ENCODE results near the gene TMOD3.

DNA sequence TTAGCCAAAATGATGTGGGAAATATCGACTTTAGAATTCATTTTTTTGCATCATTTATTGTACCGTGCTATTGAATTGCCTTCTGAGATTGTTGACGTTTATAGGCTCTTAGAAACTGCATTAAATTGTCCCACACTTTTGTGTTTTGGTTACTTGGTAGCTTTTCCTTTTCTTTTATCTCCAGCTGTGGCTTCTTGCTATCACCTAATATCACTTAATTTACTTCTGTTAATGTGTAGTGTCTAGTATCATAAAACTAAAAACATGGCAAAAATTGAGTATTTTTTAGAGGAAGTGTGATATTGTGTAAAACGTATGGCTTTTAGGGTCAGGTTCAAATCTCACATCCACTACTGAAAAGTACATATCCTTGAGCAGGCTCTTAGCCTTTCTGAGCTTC is 11.2 kb downstream of the TMOD3 start:
- TF ChIP-seq, protein P1, sequence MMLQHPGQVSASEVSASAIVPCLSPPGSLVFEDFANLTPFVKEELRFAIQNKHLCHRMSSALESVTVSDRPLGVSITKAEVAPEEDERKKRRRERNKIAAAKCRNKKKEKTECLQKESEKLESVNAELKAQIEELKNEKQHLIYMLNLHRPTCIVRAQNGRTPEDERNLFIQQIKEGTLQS (IDR thresholded peaks at IDR 0.05), result no peak
- TF ChIP-seq, protein P2, sequence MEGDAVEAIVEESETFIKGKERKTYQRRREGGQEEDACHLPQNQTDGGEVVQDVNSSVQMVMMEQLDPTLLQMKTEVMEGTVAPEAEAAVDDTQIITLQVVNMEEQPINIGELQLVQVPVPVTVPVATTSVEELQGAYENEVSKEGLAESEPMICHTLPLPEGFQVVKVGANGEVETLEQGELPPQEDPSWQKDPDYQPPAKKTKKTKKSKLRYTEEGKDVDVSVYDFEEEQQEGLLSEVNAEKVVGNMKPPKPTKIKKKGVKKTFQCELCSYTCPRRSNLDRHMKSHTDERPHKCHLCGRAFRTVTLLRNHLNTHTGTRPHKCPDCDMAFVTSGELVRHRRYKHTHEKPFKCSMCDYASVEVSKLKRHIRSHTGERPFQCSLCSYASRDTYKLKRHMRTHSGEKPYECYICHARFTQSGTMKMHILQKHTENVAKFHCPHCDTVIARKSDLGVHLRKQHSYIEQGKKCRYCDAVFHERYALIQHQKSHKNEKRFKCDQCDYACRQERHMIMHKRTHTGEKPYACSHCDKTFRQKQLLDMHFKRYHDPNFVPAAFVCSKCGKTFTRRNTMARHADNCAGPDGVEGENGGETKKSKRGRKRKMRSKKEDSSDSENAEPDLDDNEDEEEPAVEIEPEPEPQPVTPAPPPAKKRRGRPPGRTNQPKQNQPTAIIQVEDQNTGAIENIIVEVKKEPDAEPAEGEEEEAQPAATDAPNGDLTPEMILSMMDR (IDR thresholded peaks at IDR 0.05; ENCODE audit: low read depth, low read length, missing input control), result no peak
- TF ChIP-seq, protein P3, sequence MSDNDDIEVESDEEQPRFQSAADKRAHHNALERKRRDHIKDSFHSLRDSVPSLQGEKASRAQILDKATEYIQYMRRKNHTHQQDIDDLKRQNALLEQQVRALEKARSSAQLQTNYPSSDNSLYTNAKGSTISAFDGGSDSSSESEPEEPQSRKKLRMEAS (IDR thresholded peaks at IDR 0.05), result no peak
- no peak for TF ChIP-seq YY1 (IDR thresholded peaks at IDR 0.05)
- TF ChIP-seq, protein P4, sequence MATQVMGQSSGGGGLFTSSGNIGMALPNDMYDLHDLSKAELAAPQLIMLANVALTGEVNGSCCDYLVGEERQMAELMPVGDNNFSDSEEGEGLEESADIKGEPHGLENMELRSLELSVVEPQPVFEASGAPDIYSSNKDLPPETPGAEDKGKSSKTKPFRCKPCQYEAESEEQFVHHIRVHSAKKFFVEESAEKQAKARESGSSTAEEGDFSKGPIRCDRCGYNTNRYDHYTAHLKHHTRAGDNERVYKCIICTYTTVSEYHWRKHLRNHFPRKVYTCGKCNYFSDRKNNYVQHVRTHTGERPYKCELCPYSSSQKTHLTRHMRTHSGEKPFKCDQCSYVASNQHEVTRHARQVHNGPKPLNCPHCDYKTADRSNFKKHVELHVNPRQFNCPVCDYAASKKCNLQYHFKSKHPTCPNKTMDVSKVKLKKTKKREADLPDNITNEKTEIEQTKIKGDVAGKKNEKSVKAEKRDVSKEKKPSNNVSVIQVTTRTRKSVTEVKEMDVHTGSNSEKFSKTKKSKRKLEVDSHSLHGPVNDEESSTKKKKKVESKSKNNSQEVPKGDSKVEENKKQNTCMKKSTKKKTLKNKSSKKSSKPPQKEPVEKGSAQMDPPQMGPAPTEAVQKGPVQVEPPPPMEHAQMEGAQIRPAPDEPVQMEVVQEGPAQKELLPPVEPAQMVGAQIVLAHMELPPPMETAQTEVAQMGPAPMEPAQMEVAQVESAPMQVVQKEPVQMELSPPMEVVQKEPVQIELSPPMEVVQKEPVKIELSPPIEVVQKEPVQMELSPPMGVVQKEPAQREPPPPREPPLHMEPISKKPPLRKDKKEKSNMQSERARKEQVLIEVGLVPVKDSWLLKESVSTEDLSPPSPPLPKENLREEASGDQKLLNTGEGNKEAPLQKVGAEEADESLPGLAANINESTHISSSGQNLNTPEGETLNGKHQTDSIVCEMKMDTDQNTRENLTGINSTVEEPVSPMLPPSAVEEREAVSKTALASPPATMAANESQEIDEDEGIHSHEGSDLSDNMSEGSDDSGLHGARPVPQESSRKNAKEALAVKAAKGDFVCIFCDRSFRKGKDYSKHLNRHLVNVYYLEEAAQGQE (IDR thresholded peaks at IDR 0.05), result no peak
- TF ChIP-seq HNF4A (conservative IDR thresholded peaks at IDR 0.05), result no peak
- TF ChIP-seq SP1 (IDR thresholded peaks at IDR 0.05), result no peak
- no peak for TF ChIP-seq TAF1 (conservative IDR thresholded peaks at IDR 0.05)
- no peak for TF ChIP-seq EGR1 (IDR thresholded peaks at IDR 0.05; ENCODE audit: low read depth in 2 of 2)
- no peak for TF ChIP-seq GABPA (IDR thresholded peaks at IDR 0.05 in 1 of 2, conservative IDR thresholded peaks at IDR 0.05 in 1 of 2)
- TF ChIP-seq, protein P5, sequence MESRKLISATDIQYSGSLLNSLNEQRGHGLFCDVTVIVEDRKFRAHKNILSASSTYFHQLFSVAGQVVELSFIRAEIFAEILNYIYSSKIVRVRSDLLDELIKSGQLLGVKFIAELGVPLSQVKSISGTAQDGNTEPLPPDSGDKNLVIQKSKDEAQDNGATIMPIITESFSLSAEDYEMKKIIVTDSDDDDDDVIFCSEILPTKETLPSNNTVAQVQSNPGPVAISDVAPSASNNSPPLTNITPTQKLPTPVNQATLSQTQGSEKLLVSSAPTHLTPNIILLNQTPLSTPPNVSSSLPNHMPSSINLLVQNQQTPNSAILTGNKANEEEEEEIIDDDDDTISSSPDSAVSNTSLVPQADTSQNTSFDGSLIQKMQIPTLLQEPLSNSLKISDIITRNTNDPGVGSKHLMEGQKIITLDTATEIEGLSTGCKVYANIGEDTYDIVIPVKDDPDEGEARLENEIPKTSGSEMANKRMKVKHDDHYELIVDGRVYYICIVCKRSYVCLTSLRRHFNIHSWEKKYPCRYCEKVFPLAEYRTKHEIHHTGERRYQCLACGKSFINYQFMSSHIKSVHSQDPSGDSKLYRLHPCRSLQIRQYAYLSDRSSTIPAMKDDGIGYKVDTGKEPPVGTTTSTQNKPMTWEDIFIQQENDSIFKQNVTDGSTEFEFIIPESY (IDR thresholded peaks at IDR 0.05), result no peak
- no peak for TF ChIP-seq NR2F2 (IDR thresholded peaks at IDR 0.05)

Data from liver (tissue), 3 donors.